IMR-90 (cell line): ENCODE measurements around the gene PIP4P1. TPM values are rescaled to one million over a fixed set of nuclear protein-coding genes. Genes with fewer than 3 reads are reported as not detected.

ENCODE experiments used
- ATAC-seq: fragments of 200-7000 bp; cut with Tn5 transposase; 2 replicates; pipeline ENCODE4 v1.9.1; 2020; ENCODE audit warnings: low read depth, mild to moderate bottlenecking, moderate library complexity
- BruUV-seq: library from RNA; stranded (reverse); fragments of 400-500 nt; replicated peaks from 2 replicates; lab custom pipeline; 2021; lab: Mats Ljungman, UMichigan
- CTCF ChIA-PET: fragments of 300-600 bp; formaldehyde crosslinking; extraction: SDS; loops from one replicate; lab custom pipeline; 2021; ENCODE audit warnings: antibody characterized with exemption; lab: Yijun Ruan, JAX
- POLR2A ChIA-PET: fragments of 300-600 bp; sonication (Branson Sonifier 250); formaldehyde crosslinking; loops from one replicate; lab custom pipeline; 2022; ENCODE audit warnings: antibody characterized with exemption; ENCODE audit not compliant: unreplicated experiment; lab: Charles Lee
- DNase-seq: peaks from one replicate; pipeline ENCODE4 v3.0.0; 2013
- H2AFZ ChIP-seq: replicated peaks from 2 replicates; pipeline ENCODE3; 2013; ENCODE audit warnings: low read length, mild to moderate bottlenecking; ENCODE audit not compliant: poor library complexity
- H2AK5ac ChIP-seq: 2 replicates; pipeline ENCODE4 v1.6.1; 2013; ENCODE audit warnings: low read depth, low read length, inconsistent platforms
- H2AK9ac ChIP-seq: replicated peaks from 2 replicates; pipeline ENCODE3; 2013; ENCODE audit warnings: mild to moderate bottlenecking, low read depth, low read length, moderate library complexity; ENCODE audit not compliant: poor library complexity
- H2BK120ac ChIP-seq: 2 replicates; pipeline ENCODE4 v1.6.1; 2013; ENCODE audit warnings: low read depth, low read length, inconsistent platforms
- H2BK15ac ChIP-seq: 3 replicates; pipeline ENCODE4 v1.6.1; 2013; ENCODE audit warnings: low read depth, low read length, inconsistent platforms
- H2BK20ac ChIP-seq: 2 replicates; pipeline ENCODE4 v1.6.1; 2013; ENCODE audit warnings: low read depth, mild to moderate bottlenecking, inconsistent platforms, low read length, moderate library complexity
- H2BK5ac ChIP-seq: 2 replicates; pipeline ENCODE4 v1.6.1; 2013; ENCODE audit warnings: mild to moderate bottlenecking, low read depth, low read length, inconsistent platforms; ENCODE audit not compliant: poor library complexity, severe bottlenecking
- H3K14ac ChIP-seq: replicated peaks from 2 replicates; pipeline ENCODE4 v1.6.1; 2013; ENCODE audit warnings: low read depth, low read length, inconsistent platforms
- H3K18ac ChIP-seq: 2 replicates; pipeline ENCODE4 v1.6.1; 2013; ENCODE audit warnings: low read depth, low read length, control low read depth
- H3K23ac ChIP-seq: 2 replicates; pipeline ENCODE4 v1.6.1; 2013; ENCODE audit warnings: low read depth, low read length, inconsistent platforms
- H3K27ac ChIP-seq: 2 replicates; pipeline ENCODE4 v1.5.1; 2013; ENCODE audit warnings: mild to moderate bottlenecking, control low read depth, low read length; ENCODE audit not compliant: insufficient read depth
- H3K27me3 ChIP-seq: 2 replicates; pipeline ENCODE4 v1.6.1; 2013; ENCODE audit warnings: low read length; ENCODE audit not compliant: control insufficient read depth, insufficient read depth
- H3K36me3 ChIP-seq: 2 replicates; pipeline ENCODE4 v1.6.1; 2013; ENCODE audit warnings: low read length, mixed read lengths; ENCODE audit not compliant: control insufficient read depth, insufficient read depth
- H3K4ac ChIP-seq: 2 replicates; pipeline ENCODE4 v1.6.1; 2013; ENCODE audit warnings: low read depth, low read length, inconsistent platforms
- H3K4me1 ChIP-seq: 2 replicates; pipeline ENCODE4 v1.6.1; 2013; ENCODE audit warnings: low read length, mixed read lengths; ENCODE audit not compliant: control insufficient read depth, insufficient read depth
- H3K4me2 ChIP-seq: 2 replicates; pipeline ENCODE4 v1.6.1; 2013; ENCODE audit warnings: low read depth, mild to moderate bottlenecking, control low read depth, low read length, moderate library complexity
- H3K4me3 ChIP-seq: 2 replicates; pipeline ENCODE4 v1.5.1; 2013; ENCODE audit warnings: low read depth, mild to moderate bottlenecking, control low read depth, low read length, moderate library complexity; ENCODE audit not compliant: insufficient read depth
- H3K56ac ChIP-seq: 2 replicates; pipeline ENCODE4 v1.6.1; 2013; ENCODE audit warnings: low read length, inconsistent platforms; ENCODE audit not compliant: insufficient read depth; ENCODE audit errors: extremely low read depth
- H3K79me1 ChIP-seq, 2 experiments: 2 replicates each; pipeline ENCODE4 v1.6.1; 2013; ENCODE audit warnings: low read length in 2 of 2, inconsistent platforms in 1 of 2, low read depth in 1 of 2
- H3K9ac ChIP-seq: 2 replicates; pipeline ENCODE4 v1.6.1; 2013; ENCODE audit warnings: low read depth, low read length, control low read depth
- H3K9me1 ChIP-seq: 2 replicates; pipeline ENCODE4 v1.6.1; 2013; ENCODE audit warnings: low read length, inconsistent platforms; ENCODE audit not compliant: insufficient read depth
- H3K9me3 ChIP-seq: 2 replicates; pipeline ENCODE4 v1.6.1; 2013; ENCODE audit warnings: low read length; ENCODE audit not compliant: control insufficient read depth, insufficient read depth
- H4K20me1 ChIP-seq: 2 replicates; pipeline ENCODE4 v1.6.1; 2013; ENCODE audit warnings: low read length, inconsistent platforms; ENCODE audit not compliant: insufficient read depth
- H4K5ac ChIP-seq: 2 replicates; pipeline ENCODE4 v1.6.1; 2013; ENCODE audit warnings: mild to moderate bottlenecking, low read depth, low read length, control low read depth
- H4K8ac ChIP-seq, 2 experiments: 2 replicates each; pipeline ENCODE4 v1.6.1; 2013; ENCODE audit warnings: low read depth in 2 of 2, low read length in 2 of 2, control low read depth in 1 of 2, inconsistent platforms in 1 of 2
- H4K91ac ChIP-seq: 2 replicates; pipeline ENCODE4 v1.6.1; 2013; ENCODE audit warnings: low read depth, low read length, inconsistent platforms; ENCODE audit not compliant: insufficient read depth
- BHLHE40 ChIP-seq: fragments of 150-350 bp; IDR thresholded peaks from 2 replicates; pipeline ENCODE4 v1.6.1; 2016; ENCODE audit warnings: mild to moderate bottlenecking, low read depth, low read length
- CEBPB ChIP-seq: IDR thresholded peaks from 2 replicates; pipeline ENCODE4 v1.6.1; 2012; ENCODE audit warnings: low read depth, low read length, improper control_type of control experiment
- CHD1 ChIP-seq: IDR thresholded peaks from 2 replicates; pipeline ENCODE4 v1.6.1; 2012; ENCODE audit warnings: low read depth, low read length, improper control_type of control experiment
- ELK1 ChIP-seq: fragments of 150-350 bp; IDR thresholded peaks from 2 replicates; pipeline ENCODE4 v1.6.1; 2016; ENCODE audit warnings: low read depth, mild to moderate bottlenecking, low read length, moderate library complexity, borderline replicate concordance
- MAZ ChIP-seq: IDR thresholded peaks from 2 replicates; pipeline ENCODE4 v1.6.1; 2012; ENCODE audit warnings: low read depth, mild to moderate bottlenecking, low read length, improper control_type of control experiment, moderate library complexity, borderline replicate concordance
- MXI1 ChIP-seq: IDR thresholded peaks from 2 replicates; pipeline ENCODE4 v1.6.1; 2012; ENCODE audit warnings: low read depth, mild to moderate bottlenecking, low read length, moderate library complexity, borderline replicate concordance
- POLR2A ChIP-seq: IDR thresholded peaks from 2 replicates; pipeline ENCODE4 v1.6.1; 2012; ENCODE audit warnings: mild to moderate bottlenecking, low read depth, low read length
- RAD21 ChIP-seq: IDR thresholded peaks from 2 replicates; pipeline ENCODE4 v1.6.1; 2012; ENCODE audit warnings: low read length, improper control_type of control experiment
- RCOR1 ChIP-seq: IDR thresholded peaks from 2 replicates; pipeline ENCODE4 v1.6.1; 2012; ENCODE audit warnings: mild to moderate bottlenecking, low read length, improper control_type of control experiment; ENCODE audit not compliant: insufficient replicate concordance
- RFX5 ChIP-seq: IDR thresholded peaks from 2 replicates; pipeline ENCODE4 v1.8.0; 2012; ENCODE audit warnings: low read depth, mild to moderate bottlenecking, low read length, moderate library complexity
- USF2 ChIP-seq: fragments of 150-350 bp; IDR thresholded peaks from 2 replicates; pipeline ENCODE4 v1.6.1; 2017; ENCODE audit warnings: mild to moderate bottlenecking, antibody characterized with exemption, low read length, low read depth
- WGBS, 2 experiments: methylation state at CpG; one replicate each; pipeline versions ENCODE4 v1.1.5 to v1.1.7; 2013; ENCODE audit warnings: missing lambda C conversion rate in 2 of 2; ENCODE audit not compliant: insufficient read length in 1 of 2; ENCODE audit errors: extremely low coverage in 2 of 2; 5-methylcytosine and 5-hydroxymethylcytosine counted together
- dilution Hi-C: fragments of 300-500 bp; cut with HindIII; formaldehyde crosslinking; loops from one replicate; pipeline ENCODE4 v1.14.3; 2018; ENCODE audit warnings: low sequenced_read_pairs; ENCODE audit not compliant: unreplicated experiment
- in situ Hi-C: fragments of 300-500 bp; cut with MboI; formaldehyde crosslinking; loops from 3 replicates; pipeline ENCODE4 v1.14.3; 2019; ENCODE audit warnings: low sequenced_read_pairs, inconsistent platforms, mixed read lengths
- intact Hi-C: fragments of 100-400 bp; cut with micrococcal nuclease; formaldehyde crosslinking; loops from 2 replicates; pipeline ENCODE4 v1.10.0; 2022
- polyA plus RNA-seq, 3 experiments: library from polyadenylated mRNA; depleted of rRNA; stranded (reverse); fragments of >200 nt; gene quantifications; 2 replicates each; pipeline ENCODE4 v1.2.3, GENCODE V29; 2012; ENCODE audit warnings: low replicate concordance in 1 of 3
- total RNA-seq: library from RNA; depleted of rRNA; stranded (reverse); fragments of >200 nt; gene quantifications from 2 replicates; pipeline ENCODE4 v1.2.3, GENCODE V29; 2012

Gene PIP4P1
- total and polyA plus RNA-seq, 2 of the 4 experiments (the other 2 are of a cell fraction), result 15.2 to 27.8 TPM

GRCh38 chr14:20499108-20499507 is 37.9 kb upstream of the PIP4P1 start:
- Histone ChIP-seq H3K4ac (no peak overlapping the region), H3K27me3 (no peaks in the 10 kb centered on the region), H3K4me3 (no peak overlapping the region), H4K91ac (no peak overlapping the region), H3K36me3 (no peaks in the 10 kb centered on the region), H3K79me1 (no peaks in the 10 kb centered on the region), H2BK20ac (no peak overlapping the region), H2BK15ac (no peak overlapping the region), H3K56ac (no peak overlapping the region), H3K4me2 (no peak overlapping the region), H3K18ac (no peak overlapping the region), H2AFZ (no peak overlapping the region), H2BK120ac (no peak overlapping the region), H4K8ac (no peak overlapping the region), H3K9me1 (no peaks in the 10 kb centered on the region), H3K14ac (no peak overlapping the region), H4K20me1 (no peaks in the 10 kb centered on the region), H4K5ac (no peak overlapping the region), H3K23ac (no peak overlapping the region), H3K27ac (no peak overlapping the region), H3K9me3 (no peaks in the 10 kb centered on the region), H3K4me1 (no peaks in the 10 kb centered on the region), H3K9ac (no peak overlapping the region), H2BK5ac (no peak overlapping the region), H2AK5ac (no peak overlapping the region), H2AK9ac (no peak overlapping the region)
- dilution Hi-C loops (no loop called here), intact Hi-C loops (no loop called here), in situ Hi-C loops (no loop called here)
- ChIA-PET POLR2A (no interaction called here), CTCF (no interaction called here)
- TF ChIP-seq POLR2A (no peak), CHD1 (no peak), MAZ (no peak), ELK1 (no peak), RAD21 (no peak), CEBPB (no peak), BHLHE40 (no peak), USF2 (no peak), RFX5 (no peak), MXI1 (no peak), RCOR1 (no peak)
- BruUV-seq, result no TSS peak
- ATAC-seq (no peak), DNase-seq (no peak)
- no CpG with 5 or more reads among the region's 4 CpGs for WGBS, 2 experiments
